ENCODE results near the gene NTSR1.
A peak's percentile ranks its signal among the peaks of the same experiment; 100 is the strongest.

Gene NTSR1

GRCh38 chr20:62695448-62696414 is 12.9 kb upstream of the NTSR1 start:
- no peak for DNase-seq

- peak in 1 of 2 experiments; percentile 42 for DNase-seq
Observed at GRCh38 chr20:62696434-62696957, 12.1 kb upstream of the NTSR1 start.

- DNase-seq = no peak
Observed at GRCh38 chr20:62696989-62697388, 11.6 kb upstream of the NTSR1 start.

GRCh38 chr20:62697468-62697912 is 11.1 kb upstream of the NTSR1 start:
- peak; percentile 89 to 91 for DNase-seq

- DNase-seq = no peak
Observed at GRCh38 chr20:62698231-62698630, 10.4 kb upstream of the NTSR1 start.

- no peak for DNase-seq
Observed at GRCh38 chr20:62699296-62699695, 9.3 kb upstream of the NTSR1 start.

GRCh38 chr20:62699741-62700140 is 8.9 kb upstream of the NTSR1 start:
- no peak for DNase-seq

GRCh38 chr20:62700261-62700930 is 8.2 kb upstream of the NTSR1 start:
- DNase-seq = no peak

GRCh38 chr20:62701161-62702012 is 7.2 kb upstream of the NTSR1 start:
- DNase-seq = no peak

- no peak for DNase-seq
Observed at GRCh38 chr20:62702013-62702300, 6.7 kb upstream of the NTSR1 start.

GRCh38 chr20:62702895-62703852 is 5.5 kb upstream of the NTSR1 start:
- DNase-seq = no peak

GRCh38 chr20:62703853-62704228 is 4.8 kb upstream of the NTSR1 start:
- DNase-seq = no peak

- DNase-seq = peak; percentile 28 to 58
Observed at GRCh38 chr20:62704341-62704948, 4.2 kb upstream of the NTSR1 start.

GRCh38 chr20:62705627-62706026 is 3.0 kb upstream of the NTSR1 start:
- DNase-seq = no peak

- DNase-seq = no peak
Observed at GRCh38 chr20:62706344-62706743, 2.3 kb upstream of the NTSR1 start.

- DNase-seq = no peak
Observed at GRCh38 chr20:62706857-62707256, 1.8 kb upstream of the NTSR1 start.

- peak in 1 of 2 experiments; percentile 39 for DNase-seq
Observed at GRCh38 chr20:62707276-62707920, 1.2 kb upstream of the NTSR1 start.

GRCh38 chr20:62707921-62708521 is 615 bp upstream of the NTSR1 start:
- DNase-seq = peak in 1 of 2 experiments; percentile 73

GRCh38 chr20:62709537-62709905 is 885 bp downstream of the NTSR1 start:
- DNase-seq = no peak

- no peak for DNase-seq
Observed at GRCh38 chr20:62710221-62710885, 1.7 kb downstream of the NTSR1 start.

All from NCI-H526 (cell line).